A549 (cell line): Measurements from ENCODE around the gene RIOK1. TPM values are rescaled to one million over a fixed set of nuclear protein-coding genes. Genes with fewer than 3 reads are reported as not detected.

Experiments
- ATAC-seq, 2 experiments: fragments of 200-7000 bp in 1 of 2; fragments of >200 bp in 1 of 2; cut with Nextera tagmentation in 1 of 2; cut with Tn5 transposase in 1 of 2; 3 replicates each; pipeline versions ENCODE4 v1.8.0 to v1.9.1; 2018 to 2020; ENCODE audit warnings: mild to moderate bottlenecking in 1 of 2, moderate library complexity in 1 of 2
- CTCF ChIA-PET: fragments of 300-600 bp; sonication (Branson Sonifier 250); formaldehyde crosslinking; extraction: SDS; loops from one replicate; lab custom pipeline; 2021; ENCODE audit warnings: antibody characterized with exemption, inconsistent platforms; lab: Yijun Ruan, JAX
- POLR2A ChIA-PET: fragments of 350-600 bp; formaldehyde crosslinking; extraction: SDS; loops from one replicate; lab custom pipeline; 2021; ENCODE audit warnings: antibody characterized with exemption, inconsistent platforms; lab: Yijun Ruan, JAX
- DNase-seq, 2 experiments: peaks; one replicate each; pipeline versions ENCODE4 v3.0.0 to v3.0.0-alpha.2; 2011 to 2016; ENCODE audit warnings: low read depth in 1 of 2, low spot score in 1 of 2
- FAIRE-seq: peaks from 2 replicates; lab custom pipeline; 2011; peaks lifted over from hg19 to GRCh38; lab: Jason Lieb, UNC
- H3K27ac ChIP-seq, 2 experiments: fragments of >200 bp; sonication (Bioruptor Twin); formaldehyde crosslinking; 3 replicates each; pipeline ENCODE4 v1.5.1; 2016 to 2017
- H3K4me1 ChIP-seq: fragments of >200 bp; sonication (Bioruptor Twin); formaldehyde crosslinking; 3 replicates; pipeline ENCODE4 v1.6.1; 2016
- H3K4me2 ChIP-seq: fragments of >200 bp; sonication (Bioruptor Twin); formaldehyde crosslinking; 3 replicates; pipeline ENCODE4 v1.6.1; 2016
- H3K4me3 ChIP-seq: fragments of >200 bp; sonication (Bioruptor Twin); formaldehyde crosslinking; 3 replicates; pipeline ENCODE4 v1.5.1; 2016
- H3K9me3 ChIP-seq: fragments of >200 bp; sonication (Bioruptor Twin); formaldehyde crosslinking; 3 replicates; pipeline ENCODE4 v1.6.1; 2016
- EHF ChIP-seq: fragments of 250-450 bp; sonication (Bioruptor Pico); IDR thresholded peaks from 2 replicates; pipeline ENCODE4 v1.5.0; 2020; ENCODE audit warnings: mild to moderate bottlenecking
- FOSB ChIP-seq: fragments of 250-450 bp; sonication (Bioruptor Pico); IDR thresholded peaks from 2 replicates; pipeline ENCODE4 v1.5.0; 2020; ENCODE audit warnings: mild to moderate bottlenecking, moderate library complexity
- FOSL2 ChIP-seq, 2 experiments: fragments of 450-650 bp in 1 of 2; fragments of >200 bp in 1 of 2; sonication (Bioruptor Twin) in 1 of 2; formaldehyde crosslinking; IDR thresholded peaks; 2 replicates each; pipeline versions ENCODE4 v1.5.0 to v1.6.1; 2016 to 2020; ENCODE audit warnings: mild to moderate bottlenecking in 1 of 2, moderate library complexity in 1 of 2
- FOXS1 ChIP-seq: fragments of 250-450 bp; sonication (Bioruptor Pico); IDR thresholded peaks from 2 replicates; pipeline ENCODE4 v1.5.0; 2020; ENCODE audit warnings: mild to moderate bottlenecking, moderate library complexity
- HDAC2 ChIP-seq: fragments of 200-600 bp; sonication (generic); IDR thresholded peaks from 2 replicates; pipeline ENCODE4 v1.6.1; 2016
- HOXA7 ChIP-seq: fragments of 250-450 bp; sonication (Bioruptor Pico); IDR thresholded peaks from 2 replicates; pipeline ENCODE4 v1.5.0; 2020; ENCODE audit warnings: mild to moderate bottlenecking, moderate library complexity
- JUN ChIP-seq, 2 experiments: fragments of >200 bp; sonication (Bioruptor Twin); formaldehyde crosslinking; IDR thresholded peaks; 2 replicates in 1 of 2; 3 replicates in 1 of 2; pipeline ENCODE4 v1.6.1; 2016 to 2017
- JUNB ChIP-seq: fragments of >200 bp; sonication (Bioruptor Twin); formaldehyde crosslinking; IDR thresholded peaks from 2 replicates; pipeline ENCODE4 v1.6.1; 2016
- KDM1A ChIP-seq: fragments of 200-600 bp; sonication (generic); IDR thresholded peaks from 2 replicates; pipeline ENCODE4 v1.6.1; 2016; ENCODE audit warnings: low read depth, mild to moderate bottlenecking
- MAZ ChIP-seq: fragments of 150-350 bp; IDR thresholded peaks from 2 replicates; pipeline ENCODE4 v1.6.1; 2014; ENCODE audit warnings: antibody characterized with exemption, low read depth, low read length, borderline replicate concordance
- NPAS2 ChIP-seq: fragments of 250-450 bp; sonication (Bioruptor Pico); IDR thresholded peaks from 2 replicates; pipeline ENCODE4 v1.8.0; 2022; ENCODE audit warnings: mild to moderate bottlenecking, moderate library complexity, borderline replicate concordance
- POLR2A ChIP-seq: IDR thresholded peaks from 2 replicates; pipeline ENCODE4 v1.6.1; 2012; ENCODE audit warnings: mild to moderate bottlenecking, low read length
- POLR2AphosphoS2 ChIP-seq: conservative IDR thresholded peaks from 2 replicates; pipeline ENCODE4 v1.6.1; 2012; ENCODE audit warnings: low read length, improper control_type of control experiment, inconsistent platforms
- RAD21 ChIP-seq, 2 experiments: fragments of >200 bp in 1 of 2; sonication (Bioruptor Twin) in 1 of 2; formaldehyde crosslinking in 1 of 2; IDR thresholded peaks in 1 of 2; conservative IDR thresholded peaks in 1 of 2; 2 replicates in 1 of 2; 3 replicates in 1 of 2; pipeline ENCODE4 v1.6.1; 2012 to 2018; ENCODE audit warnings: inconsistent platforms in 1 of 2
- RARB ChIP-seq: fragments of 250-450 bp; sonication (Bioruptor Pico); IDR thresholded peaks from 2 replicates; pipeline ENCODE4 v1.8.0; 2021; ENCODE audit warnings: mild to moderate bottlenecking, moderate library complexity
- RNF2 ChIP-seq: fragments of 200-600 bp; sonication (generic); IDR thresholded peaks from 2 replicates; pipeline ENCODE4 v1.6.1; 2016; ENCODE audit warnings: low read depth, mild to moderate bottlenecking, antibody characterized with exemption, moderate library complexity, borderline replicate concordance
- SREBF2 ChIP-seq: fragments of 450-650 bp; IDR thresholded peaks from 2 replicates; pipeline ENCODE4 v1.6.1; 2014; ENCODE audit warnings: mild to moderate bottlenecking, moderate library complexity
- TFCP2L1 ChIP-seq: fragments of 250-450 bp; sonication (Bioruptor Pico); IDR thresholded peaks from 2 replicates; pipeline ENCODE4 v1.5.0; 2021; ENCODE audit warnings: mild to moderate bottlenecking
- ZC3H11A ChIP-seq: fragments of 450-650 bp; IDR thresholded peaks from 2 replicates; pipeline ENCODE4 v1.6.1; 2014; ENCODE audit warnings: antibody characterized with exemption, mild to moderate bottlenecking
- ZSCAN20 ChIP-seq: fragments of 250-450 bp; sonication (Bioruptor Pico); IDR thresholded peaks from 2 replicates; pipeline ENCODE4 v1.8.0; 2022; ENCODE audit warnings: mild to moderate bottlenecking, moderate library complexity
- WGBS: methylation state at CpG from one replicate; pipeline ENCODE4 v1.1.6; 2017; ENCODE audit errors: missing lambda C conversion rate; 5-methylcytosine and 5-hydroxymethylcytosine counted together
- polyA plus RNA-seq, 4 experiments: library from polyadenylated mRNA; depleted of rRNA in 3 of 4; stranded (reverse); fragments of >200 nt; fragmentation: RNase III in 1 of 4; extraction: RNeasy Plus Mini Kit Qiagen cat#74134 plus additional on column Dnase treatment in 1 of 4; gene quantifications; 2 replicates in 3 of 4; 3 replicates in 1 of 4; pipeline ENCODE4 v1.2.3, GENCODE V29; 2011 to 2017
- TF ChIP-seq, protein P1 (sequence below): IDR thresholded peaks from 2 replicates; pipeline ENCODE4 v1.6.1; 2012
- TF ChIP-seq, protein P2 (sequence below): fragments of >200 bp; sonication (Bioruptor Twin); formaldehyde crosslinking; IDR thresholded peaks from 2 replicates; pipeline ENCODE4 v1.6.1; 2016
- TF ChIP-seq, protein P3 (sequence below): fragments of >200 bp; sonication (Bioruptor Twin); formaldehyde crosslinking; IDR thresholded peaks from 3 replicates; pipeline ENCODE4 v1.5.1; 2016
- TF ChIP-seq, protein P4 (sequence below): IDR thresholded peaks from 2 replicates; pipeline ENCODE4 v1.6.1; 2012; ENCODE audit warnings: low read depth, borderline replicate concordance

The RIOK1 gene
- polyA plus RNA-seq, 2 of the 4 experiments (the other 2 are of a cell fraction), result 16.1 to 20.4 TPM

DNA sequence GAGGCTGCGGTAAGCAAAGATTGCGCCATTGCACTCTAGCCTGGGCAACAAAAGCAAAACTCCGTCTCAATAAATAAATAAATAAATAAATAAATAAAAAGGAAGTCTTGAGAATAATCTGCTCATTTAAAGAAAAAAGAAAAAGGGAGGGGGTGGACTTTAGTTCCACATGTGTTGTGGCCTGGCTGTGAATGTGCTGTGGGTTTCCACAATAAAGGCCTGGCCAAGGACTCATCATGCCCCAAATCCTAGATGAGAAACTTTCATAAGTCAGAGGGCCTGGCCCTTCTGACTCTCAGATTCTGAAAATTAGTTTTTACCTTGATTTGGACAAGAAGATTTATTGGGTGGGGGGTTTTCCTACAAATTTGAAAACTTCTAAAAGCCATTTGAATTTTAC is 48.4 kb downstream of the RIOK1 start:
- no peaks in the 10 kb centered on the region for H3K4me1 ChIP-seq
- no peak overlapping the region for H3K4me2 ChIP-seq
- TF ChIP-seq FOXS1 (CRISPR knock-in tag) (no peak), RAD21 (conservative IDR thresholded peaks at IDR 0.05 in 1 of 2, IDR thresholded peaks at IDR 0.05 in 1 of 2) (no peak), EHF (no peak), RARB (CRISPR knock-in tag) (no peak)
- TF ChIP-seq, protein P1, sequence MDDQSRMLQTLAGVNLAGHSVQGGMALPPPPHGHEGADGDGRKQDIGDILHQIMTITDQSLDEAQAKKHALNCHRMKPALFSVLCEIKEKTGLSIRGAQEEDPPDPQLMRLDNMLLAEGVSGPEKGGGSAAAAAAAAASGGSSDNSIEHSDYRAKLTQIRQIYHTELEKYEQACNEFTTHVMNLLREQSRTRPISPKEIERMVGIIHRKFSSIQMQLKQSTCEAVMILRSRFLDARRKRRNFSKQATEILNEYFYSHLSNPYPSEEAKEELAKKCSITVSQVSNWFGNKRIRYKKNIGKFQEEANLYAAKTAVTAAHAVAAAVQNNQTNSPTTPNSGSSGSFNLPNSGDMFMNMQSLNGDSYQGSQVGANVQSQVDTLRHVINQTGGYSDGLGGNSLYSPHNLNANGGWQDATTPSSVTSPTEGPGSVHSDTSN, result no peak
- ChIA-PET CTCF (interaction anchor here (1.0 kb wide), 1 partner anchor 23 kb away, joined by 3 read pairs; no protein-coding TSS in a partner anchor), POLR2A (no interaction called here)
- DNase-seq (no peak), FAIRE-seq (no peak), ATAC-seq (no peak)
- 100% methylated on average over 3 of the region's 3 CpGs for WGBS
- H3K27ac ChIP-seq, result no peak overlapping the region
- H3K9me3 ChIP-seq, result no peaks in the 10 kb centered on the region
- no peak overlapping the region for H3K4me3 ChIP-seq

DNA sequence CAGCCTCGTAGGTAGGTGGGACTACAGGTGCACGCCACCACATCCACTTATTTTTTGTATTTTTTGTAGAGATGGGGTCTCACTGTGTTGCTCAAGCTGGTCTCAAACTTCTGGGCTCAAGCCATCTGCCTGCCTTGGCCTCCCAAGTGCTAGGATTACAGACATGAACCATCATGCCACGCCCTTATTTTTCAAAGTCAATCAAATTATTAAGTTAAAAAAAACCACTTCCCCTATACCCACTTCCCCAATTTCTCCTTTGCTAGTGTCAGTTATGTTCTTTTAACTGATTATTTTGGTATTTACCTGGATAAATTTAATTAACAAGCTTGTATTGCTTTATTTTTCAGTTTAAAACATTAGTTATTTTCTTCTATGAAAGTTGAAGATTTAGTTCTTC is 49.6 kb downstream of the RIOK1 start:
- CTCF ChIA-PET, result interaction anchor here (1.4 kb wide), 1 partner anchor 102 kb away, joined by 3 read pairs; the partner anchor contains the start of gene DSP

DNA sequence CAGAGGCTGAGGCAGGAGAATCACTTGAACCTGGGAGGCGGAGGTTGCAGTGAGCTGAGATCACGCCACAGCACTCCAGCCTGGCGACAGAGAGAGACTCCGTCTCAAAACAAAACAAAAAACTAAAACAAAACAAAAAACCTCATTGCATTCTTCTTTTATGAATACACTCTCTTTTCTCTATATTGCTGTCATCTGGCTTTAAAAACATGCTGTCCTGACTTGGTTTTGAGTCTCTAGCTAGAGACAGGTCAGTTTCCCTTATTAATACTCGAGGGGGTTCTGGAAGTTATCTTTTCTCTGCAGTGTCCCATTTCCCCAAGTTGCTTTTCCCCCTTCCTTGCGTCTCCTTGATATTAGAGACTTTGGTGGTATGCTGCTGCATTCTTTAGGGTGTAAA is 50.9 kb downstream of the RIOK1 start:
- H3K27ac ChIP-seq, result no peak overlapping the region
- DNase-seq, result no peak
- no peak overlapping the region for H3K4me2 ChIP-seq
- H3K4me1 ChIP-seq, result no peaks in the 10 kb centered on the region
- ChIA-PET POLR2A (no interaction called here), CTCF (interaction anchor here (1.1 kb wide), 1 partner anchor 14 kb away, joined by 3 read pairs; no protein-coding TSS in a partner anchor)
- FAIRE-seq, result no peak
- H3K9me3 ChIP-seq, result no peaks in the 10 kb centered on the region
- ATAC-seq, result no peak
- no peak for TF ChIP-seq FOSL2 (IDR thresholded peaks at IDR 0.05)
- no peak for TF ChIP-seq FOSL2 (CRISPR knock-in tag; IDR thresholded peaks at IDR 0.05)
- no peak for TF ChIP-seq SREBF2
- TF ChIP-seq HOXA7, result no peak
- TF ChIP-seq JUN (IDR thresholded peaks at IDR 0.05), result no peak
- TF ChIP-seq ZSCAN20 (CRISPR knock-in tag), result no peak
- TF ChIP-seq RARB (CRISPR knock-in tag), result no peak
- TF ChIP-seq MAZ, result no peak
- TF ChIP-seq FOXS1 (CRISPR knock-in tag), result no peak
- TF ChIP-seq, protein P2, sequence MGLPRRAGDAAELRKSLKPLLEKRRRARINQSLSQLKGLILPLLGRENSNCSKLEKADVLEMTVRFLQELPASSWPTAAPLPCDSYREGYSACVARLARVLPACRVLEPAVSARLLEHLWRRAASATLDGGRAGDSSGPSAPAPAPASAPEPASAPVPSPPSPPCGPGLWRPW, result no peak
- no peak for TF ChIP-seq FOSB
- no peak for TF ChIP-seq POLR2AphosphoS2
- no peak overlapping the region for H3K4me3 ChIP-seq
- 78% methylated on average over 6 of the region's 6 CpGs for WGBS

More for the DNA sequence above, 49.6 kb downstream of the RIOK1 start:
- no peak overlapping the region for H3K4me2 ChIP-seq
- TF ChIP-seq NPAS2 (CRISPR knock-in tag), result no peak
- no peak for TF ChIP-seq HDAC2
- no peak for TF ChIP-seq POLR2A
- no peak for TF ChIP-seq TFCP2L1 (CRISPR knock-in tag)
- TF ChIP-seq, protein P3, sequence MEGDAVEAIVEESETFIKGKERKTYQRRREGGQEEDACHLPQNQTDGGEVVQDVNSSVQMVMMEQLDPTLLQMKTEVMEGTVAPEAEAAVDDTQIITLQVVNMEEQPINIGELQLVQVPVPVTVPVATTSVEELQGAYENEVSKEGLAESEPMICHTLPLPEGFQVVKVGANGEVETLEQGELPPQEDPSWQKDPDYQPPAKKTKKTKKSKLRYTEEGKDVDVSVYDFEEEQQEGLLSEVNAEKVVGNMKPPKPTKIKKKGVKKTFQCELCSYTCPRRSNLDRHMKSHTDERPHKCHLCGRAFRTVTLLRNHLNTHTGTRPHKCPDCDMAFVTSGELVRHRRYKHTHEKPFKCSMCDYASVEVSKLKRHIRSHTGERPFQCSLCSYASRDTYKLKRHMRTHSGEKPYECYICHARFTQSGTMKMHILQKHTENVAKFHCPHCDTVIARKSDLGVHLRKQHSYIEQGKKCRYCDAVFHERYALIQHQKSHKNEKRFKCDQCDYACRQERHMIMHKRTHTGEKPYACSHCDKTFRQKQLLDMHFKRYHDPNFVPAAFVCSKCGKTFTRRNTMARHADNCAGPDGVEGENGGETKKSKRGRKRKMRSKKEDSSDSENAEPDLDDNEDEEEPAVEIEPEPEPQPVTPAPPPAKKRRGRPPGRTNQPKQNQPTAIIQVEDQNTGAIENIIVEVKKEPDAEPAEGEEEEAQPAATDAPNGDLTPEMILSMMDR, result no peak
- TF ChIP-seq ZC3H11A, result no peak
- no peak for TF ChIP-seq RNF2
- no peak for TF ChIP-seq SREBF2
- no peak for TF ChIP-seq JUNB
- TF ChIP-seq, protein P2, result no peak
- no peak for TF ChIP-seq KDM1A
- TF ChIP-seq, protein P4, sequence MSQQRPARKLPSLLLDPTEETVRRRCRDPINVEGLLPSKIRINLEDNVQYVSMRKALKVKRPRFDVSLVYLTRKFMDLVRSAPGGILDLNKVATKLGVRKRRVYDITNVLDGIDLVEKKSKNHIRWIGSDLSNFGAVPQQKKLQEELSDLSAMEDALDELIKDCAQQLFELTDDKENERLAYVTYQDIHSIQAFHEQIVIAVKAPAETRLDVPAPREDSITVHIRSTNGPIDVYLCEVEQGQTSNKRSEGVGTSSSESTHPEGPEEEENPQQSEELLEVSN, result no peak
- TF ChIP-seq EHF, result no peak
- TF ChIP-seq, all 56 proteins: peak for 0
- H3K4me3 ChIP-seq, result no peak overlapping the region
- no peaks in the 10 kb centered on the region for H3K4me1 ChIP-seq
- POLR2A ChIA-PET, result no interaction called here
- 82% methylated on average over 3 of the region's 3 CpGs for WGBS
- no peak overlapping the region for H3K27ac ChIP-seq
- no peak for DNase-seq
- ATAC-seq, result no peak
- no peak for FAIRE-seq
- H3K9me3 ChIP-seq, result no peaks in the 10 kb centered on the region
